ENCODE results near the gene ATXN10.

ATXN10 gene

DNA sequence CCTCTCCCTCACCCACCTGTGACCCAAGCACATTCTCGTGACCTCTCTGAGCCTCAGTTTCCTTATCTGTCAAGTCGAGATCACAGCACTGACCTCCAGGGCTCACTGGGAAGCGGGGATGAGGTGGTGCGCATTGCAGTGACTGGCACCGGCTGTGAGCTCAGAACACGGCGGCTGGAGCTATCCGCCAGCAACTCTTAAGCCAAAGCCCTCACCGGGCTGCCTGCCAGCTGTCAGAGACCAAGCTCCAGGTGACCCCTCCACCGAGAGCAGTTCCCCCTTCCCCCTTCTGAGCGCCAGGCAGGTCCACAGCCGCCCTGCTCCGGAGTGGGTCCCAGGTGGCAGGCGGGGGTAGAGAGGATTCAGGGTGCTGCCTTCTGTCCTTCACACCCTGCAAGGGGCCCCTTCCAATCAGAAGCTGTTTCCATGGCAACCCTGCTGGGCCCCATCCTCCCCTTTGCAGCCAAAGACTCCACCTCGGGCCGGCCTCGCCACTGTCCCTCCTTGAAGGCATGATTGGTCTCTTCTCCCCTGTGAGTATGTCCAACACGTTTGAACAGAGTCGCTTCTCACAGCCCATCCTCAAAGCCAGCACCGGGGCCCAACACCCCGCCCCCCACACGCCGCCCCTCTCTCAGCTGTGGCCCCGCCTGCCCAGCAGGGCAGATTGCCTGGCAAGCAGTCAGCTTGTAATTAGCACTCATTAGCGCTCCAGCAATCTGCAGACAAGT lies 206.6 kb downstream of the ATXN10 start:
- DNase-seq (ENCODE audit: low spot score) = no peak

DNA sequence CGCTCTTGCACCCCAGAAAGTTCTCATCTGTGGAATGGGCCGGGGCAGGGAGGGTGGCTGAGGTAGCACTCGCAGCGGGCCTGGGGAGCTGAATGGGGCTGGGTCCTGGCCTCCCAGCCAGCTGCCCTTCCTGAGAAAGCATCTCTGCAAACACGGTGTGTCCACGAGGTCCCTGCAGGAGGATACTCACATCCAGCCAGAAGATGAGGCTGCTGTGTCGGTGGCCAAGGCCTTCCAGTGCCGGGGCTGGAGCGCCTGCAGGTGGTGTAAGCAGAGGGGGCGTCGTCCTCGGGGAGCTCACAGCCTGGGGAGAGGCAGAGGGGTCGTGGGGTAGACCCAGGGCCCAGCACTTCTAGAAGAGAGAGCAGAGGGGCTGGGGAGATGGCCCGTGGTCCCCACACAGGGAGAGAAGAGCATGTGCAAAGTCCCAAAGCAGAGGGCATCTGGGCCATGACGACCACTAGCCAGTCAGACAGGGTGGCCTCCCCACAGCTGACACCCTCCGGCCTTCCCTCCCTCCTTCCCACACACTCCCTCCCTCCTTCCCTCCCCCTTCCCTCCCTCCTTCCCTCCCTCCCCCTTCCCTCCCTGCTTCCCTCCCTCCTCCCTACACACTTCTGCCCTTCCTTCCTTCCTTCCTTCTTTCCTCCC lies 207.4 kb downstream of the ATXN10 start:
- DNase-seq (ENCODE audit: low spot score) = no peak

DNA sequence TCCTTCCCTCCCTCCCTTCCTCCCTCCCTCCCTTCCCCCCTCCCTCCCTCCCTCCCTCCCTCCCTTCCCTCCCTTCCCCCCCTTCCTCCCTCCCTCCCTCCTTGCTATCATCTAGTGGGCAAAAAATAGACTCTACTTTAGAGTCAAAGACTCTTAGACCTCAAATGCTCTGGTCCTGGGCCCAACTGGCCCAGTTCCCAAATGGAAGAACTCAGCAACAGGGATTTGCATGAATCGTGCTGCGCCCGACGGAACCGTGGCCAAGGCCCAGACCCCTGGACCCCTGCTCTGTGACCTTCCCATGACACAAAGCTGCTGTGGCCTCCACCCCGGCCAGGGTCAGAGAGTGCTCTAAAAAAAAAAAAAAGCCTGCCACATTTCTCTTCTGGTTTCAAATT lies 207.9 kb downstream of the ATXN10 start:
- DNase-seq (ENCODE audit: low spot score) = no peak

DNA sequence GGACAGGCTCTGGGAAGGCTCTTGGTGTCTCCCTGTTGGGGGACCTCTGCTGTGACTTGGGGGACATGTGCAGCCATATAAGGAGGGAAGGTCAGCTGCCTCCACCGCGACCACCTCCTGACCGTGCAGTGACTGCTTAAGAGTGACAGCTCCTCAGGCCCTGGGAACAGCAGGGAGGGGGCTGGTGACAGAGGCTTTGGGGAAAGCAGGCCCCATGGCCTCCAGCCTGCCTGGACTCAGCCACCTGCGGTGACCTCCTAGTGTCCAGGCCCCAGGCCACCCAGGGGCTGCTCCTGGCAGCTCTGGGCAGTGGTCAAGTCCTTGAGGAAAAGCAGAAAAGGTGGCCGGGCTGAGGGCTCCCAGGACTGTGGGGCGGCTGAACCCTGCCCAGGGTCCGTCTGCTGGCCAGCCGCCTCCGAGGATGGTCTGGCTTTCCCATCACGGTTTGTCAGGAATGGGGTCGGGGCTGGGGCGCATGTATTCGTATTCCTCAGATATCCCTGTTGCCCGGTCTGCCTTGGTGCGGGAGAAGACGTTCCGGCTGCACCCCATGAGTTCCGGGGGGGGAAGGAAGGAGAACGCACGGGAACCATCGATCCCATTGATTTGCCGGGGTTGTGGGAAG lies 208.6 kb downstream of the ATXN10 start:
- DNase-seq (ENCODE audit: low spot score) = no peak

DNA sequence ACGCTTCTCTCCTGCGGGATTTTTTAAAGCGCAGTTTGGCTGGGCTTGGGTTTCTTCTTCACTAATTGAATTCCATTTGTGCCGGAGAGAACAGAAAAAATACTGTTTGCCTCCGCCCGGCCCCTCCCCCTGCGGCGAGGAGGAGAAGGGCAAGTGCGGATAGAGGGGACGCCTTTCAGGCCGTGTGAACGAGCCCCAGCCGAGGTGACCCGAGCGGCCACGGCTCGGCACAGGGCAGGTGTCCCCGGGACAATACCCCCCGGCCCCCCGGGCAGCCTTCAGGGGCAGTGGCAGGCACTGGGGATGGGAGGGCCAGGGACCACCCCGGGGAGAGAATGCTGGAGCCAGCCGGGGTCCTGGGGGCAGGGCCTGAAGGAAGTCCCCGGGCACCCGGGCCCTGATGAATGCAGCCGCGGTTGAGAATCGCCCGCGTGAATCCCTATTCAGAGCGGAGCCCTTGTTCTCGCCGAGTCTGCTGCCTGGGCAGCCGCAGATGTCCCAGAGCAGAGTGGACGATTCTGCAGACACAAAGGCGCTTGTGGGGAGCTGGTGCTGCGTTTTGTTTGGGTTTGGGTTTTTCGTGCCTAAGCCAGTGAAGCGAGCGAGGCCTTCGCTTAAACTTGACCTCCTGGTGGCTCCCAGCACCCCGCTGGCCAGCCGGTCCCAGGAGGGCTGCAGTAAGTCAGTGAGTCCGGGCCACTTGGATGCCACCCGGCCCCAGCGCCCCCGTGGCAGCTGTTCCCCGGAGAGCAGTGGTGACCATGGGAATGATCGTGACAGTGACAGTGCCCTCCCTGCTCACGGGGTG lies 209.3 kb downstream of the ATXN10 start:
- DNase-seq (ENCODE audit: low spot score) = no peak

DNA sequence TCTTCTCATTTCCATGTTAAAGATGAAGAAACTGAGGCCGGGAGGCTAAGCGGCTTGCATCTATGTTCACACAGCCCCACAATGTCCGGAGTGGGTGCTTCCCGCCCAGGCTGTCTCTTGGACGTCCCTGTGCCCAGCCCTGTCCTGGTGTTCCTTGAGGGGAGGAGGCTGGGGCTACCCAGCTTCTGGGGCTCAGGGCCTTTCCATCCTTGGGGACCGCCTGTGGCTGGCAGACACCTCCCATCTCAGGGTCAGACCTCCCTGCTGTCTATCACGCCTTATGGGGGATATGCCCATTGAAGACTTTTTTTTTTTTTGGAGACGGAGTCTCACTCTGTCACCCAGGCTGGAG lies 209.9 kb downstream of the ATXN10 start:
- DNase-seq (ENCODE audit: low spot score) = no peak

DNA sequence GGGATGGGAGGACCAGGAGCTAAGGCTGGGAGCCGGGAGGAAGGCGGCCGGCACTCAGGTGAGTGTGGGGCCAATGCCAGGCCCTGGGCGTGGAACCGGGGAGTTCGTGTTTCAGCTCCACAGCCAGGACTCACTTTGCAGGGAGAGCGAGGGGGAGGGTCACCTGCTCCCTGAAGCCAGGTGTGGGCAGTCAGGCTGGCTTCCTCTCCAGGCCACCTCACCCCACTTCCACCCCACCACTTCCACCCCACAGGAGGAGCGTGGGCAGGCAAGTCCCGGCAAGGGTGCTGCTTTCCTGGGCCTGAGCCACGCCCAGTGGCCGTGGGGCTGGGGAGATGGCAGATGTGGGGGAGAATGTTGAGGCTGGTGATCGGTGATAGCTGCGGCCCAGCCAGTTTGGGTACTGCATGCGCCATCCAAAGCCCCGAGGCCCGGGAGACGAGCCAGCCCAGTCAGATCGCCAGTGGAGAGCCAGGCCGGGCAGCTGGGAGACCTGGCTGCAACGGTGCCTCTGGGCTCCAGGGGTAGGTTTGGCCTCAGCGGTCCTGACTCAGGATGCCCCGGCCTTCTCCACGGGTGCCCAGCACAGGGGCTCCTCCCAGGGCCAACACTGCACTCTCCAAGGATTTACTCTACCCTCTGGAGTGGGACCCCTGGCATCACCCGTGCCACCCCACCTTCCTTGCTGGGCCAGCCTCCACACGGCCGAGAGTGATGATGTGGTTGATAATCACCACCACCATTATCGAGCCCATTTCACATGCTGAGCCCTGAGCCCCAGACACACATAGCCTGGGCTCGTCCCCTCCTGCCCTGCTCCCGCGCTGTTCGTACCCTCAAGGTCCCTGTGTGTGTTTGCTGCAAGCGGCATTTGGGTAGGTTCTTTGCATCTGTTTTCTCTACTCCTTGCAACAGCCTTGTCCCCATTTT lies 211.5 kb downstream of the ATXN10 start:
- DNase-seq (ENCODE audit: low spot score) = no peak

DNA sequence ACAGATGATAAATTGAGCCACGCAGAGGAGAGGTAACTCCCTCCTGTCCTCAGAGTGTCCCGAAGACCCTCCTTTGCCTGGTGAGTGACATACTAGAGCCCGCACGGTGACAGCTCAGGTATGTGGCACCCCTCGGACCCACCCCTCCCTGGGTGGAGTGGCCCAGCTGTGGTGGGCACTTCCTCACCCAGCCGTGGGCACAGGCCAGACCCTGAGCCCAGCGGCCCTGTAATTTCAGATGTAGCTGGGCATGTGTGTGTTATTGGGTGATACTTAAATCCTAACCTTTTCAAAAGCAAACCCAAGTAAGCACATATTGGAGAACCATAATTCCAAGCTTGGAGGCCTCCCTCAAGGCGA lies 212.2 kb downstream of the ATXN10 start:
- DNase-seq (ENCODE audit: low spot score) = no peak

DNA sequence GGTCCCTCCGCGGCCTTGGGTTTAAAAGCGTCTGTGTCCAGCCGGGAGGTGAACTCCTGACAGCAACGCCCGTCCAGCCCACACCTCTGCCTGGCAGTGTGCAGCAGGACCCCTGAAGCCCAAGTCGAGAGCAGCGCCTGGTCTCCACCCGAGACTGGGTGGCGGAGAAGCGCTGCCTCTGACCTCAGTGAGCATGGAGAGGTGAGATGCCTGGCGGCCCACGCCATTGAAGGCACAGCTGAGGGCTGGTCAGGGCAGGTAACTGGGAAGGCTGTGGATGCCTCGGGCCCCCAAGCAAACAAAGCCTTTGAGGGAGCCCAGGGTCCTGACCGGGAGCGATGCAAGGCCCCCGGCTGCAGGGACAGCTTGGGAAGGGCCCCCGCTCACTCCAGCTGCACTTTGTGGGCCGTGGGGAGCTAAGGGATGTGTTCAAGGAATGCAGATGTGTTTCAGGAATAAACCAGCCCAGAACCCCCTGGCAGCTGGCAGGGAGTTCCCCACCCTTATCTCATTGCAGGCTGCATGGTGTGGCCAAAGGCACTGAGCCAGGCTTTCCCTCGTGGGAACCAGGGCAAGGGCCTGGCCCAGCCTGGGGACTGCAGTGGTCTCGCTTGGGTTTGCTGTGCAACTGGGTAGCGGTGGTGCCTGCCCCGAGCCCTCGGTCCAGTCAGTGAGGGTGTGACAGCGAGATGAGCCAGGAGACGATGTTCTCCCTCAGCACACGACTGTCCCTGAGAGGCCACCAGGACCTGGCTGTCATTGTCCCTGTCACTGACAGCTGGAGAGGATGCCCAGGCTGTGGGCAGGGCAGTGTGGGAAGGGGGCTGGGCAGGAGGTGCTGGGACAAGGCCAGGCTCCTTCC lies 212.8 kb downstream of the ATXN10 start:
- DNase-seq (ENCODE audit: low spot score) = no peak

DNA sequence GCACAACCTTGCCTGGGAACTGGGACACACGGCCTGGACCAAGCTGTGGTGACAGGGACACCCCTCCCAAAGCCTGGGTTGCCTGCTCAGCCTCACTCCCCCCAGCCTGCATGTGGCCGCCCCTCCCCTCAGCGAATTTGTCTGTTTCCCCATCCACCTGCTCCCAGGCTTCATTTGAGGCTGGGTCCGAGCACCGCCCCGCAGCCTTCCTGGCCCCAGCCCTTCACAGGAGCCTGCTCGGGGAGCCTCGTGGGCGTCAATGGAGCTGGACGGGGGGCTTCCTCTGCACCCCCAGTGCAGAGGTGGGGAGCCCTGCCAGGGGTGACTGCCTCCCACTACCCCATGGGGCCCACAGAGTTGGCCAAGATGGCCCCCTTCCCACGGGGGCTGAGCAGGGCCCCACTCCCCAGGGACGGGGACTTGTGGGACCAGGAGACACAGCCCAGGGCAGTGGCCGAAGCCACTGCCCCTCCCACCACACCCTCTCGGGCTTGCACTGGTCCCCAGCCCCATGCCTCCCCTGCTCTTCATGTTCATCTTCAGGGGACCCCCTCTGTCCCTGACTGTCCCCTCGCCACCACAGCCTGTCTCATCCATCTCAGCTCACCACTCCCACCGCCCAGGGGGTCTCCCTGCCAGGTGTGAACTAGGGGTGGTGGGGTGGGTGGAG lies 213.7 kb downstream of the ATXN10 start:
- no peak for DNase-seq (ENCODE audit: low spot score)

DNA sequence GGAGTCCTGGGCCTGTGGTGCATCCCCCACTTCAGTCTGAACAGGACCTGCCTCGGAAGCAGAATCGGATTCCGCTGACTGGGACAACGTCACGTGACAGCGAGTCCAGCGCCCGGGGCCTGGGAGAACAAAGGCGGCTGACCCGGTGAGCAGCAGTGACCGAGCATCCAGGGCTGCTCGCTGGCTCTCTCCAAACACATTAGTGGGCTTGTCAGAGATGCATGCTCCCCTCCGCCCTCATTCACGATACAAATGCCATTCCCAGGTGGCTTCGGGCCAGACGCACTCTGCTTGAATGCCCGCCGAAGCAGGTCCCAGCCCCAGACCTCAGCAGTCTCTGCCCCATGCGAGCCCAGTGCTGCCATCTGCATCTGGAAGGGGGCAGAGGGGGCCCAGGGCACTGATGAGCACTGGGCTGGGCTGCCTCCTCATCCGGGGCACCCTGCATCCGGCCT lies 214.3 kb downstream of the ATXN10 start:
- DNase-seq (ENCODE audit: low spot score) = no peak

DNA sequence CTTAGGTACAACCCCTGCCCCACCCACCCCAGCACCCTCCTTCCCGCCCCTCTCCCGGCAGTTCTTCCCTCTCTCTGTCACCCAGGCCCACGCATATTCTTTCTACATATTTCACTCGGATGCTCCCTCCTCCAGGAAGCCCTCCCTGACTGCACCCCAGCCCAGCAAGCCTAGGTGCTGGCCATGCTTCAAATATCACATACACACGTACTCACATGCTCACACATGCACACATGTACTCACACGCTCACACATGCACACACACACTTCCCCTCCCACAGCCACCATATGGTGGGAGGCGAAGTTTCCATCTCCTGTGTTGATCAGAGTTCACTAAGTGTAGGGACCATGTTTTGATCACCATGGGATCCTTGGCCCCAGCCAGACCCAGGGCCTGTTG lies 214.9 kb downstream of the ATXN10 start:
- no peak for DNase-seq (ENCODE audit: low spot score)

DNA sequence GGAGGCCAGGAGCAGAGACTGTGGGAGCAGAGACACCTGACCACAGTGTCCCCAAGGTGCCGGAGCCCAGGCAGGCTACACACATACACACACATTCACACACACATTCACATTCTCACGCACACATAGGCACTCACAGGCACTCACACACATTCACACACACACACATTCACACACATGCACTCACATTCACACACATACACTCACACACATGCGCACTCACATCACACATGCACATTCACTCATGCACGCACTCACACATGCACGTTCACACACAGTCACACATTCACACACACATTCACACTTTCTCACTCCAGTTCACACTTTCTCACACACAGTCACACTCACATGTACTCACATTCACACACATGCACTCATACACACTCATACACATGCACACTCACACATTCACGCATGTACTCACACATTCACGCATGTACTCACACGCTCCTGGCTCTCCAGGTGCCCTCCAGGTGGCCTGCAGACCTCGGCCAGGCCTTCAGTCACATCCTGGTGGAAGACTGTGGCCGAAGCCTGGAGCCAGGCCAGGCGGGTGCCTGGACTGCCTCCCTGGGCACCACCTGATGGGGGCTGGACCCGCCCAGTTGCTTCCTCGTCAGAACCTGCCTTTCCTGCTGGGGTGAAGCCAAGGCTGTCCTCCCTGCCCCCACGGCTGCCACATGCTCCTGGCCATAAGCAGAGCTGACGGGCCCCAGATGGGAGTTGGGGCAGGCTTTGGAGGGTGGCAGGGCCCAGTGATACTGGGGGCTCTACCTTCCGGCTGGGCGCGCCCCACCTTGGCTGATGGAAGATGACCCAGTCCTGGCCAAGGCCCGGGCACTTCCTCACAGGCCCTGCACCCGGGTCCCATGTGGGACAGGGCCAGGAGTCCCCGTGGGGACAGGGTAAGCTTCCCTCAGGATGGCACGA lies 215.8 kb downstream of the ATXN10 start:
- peak; percentile 62 for DNase-seq (ENCODE audit: low spot score)

DNA sequence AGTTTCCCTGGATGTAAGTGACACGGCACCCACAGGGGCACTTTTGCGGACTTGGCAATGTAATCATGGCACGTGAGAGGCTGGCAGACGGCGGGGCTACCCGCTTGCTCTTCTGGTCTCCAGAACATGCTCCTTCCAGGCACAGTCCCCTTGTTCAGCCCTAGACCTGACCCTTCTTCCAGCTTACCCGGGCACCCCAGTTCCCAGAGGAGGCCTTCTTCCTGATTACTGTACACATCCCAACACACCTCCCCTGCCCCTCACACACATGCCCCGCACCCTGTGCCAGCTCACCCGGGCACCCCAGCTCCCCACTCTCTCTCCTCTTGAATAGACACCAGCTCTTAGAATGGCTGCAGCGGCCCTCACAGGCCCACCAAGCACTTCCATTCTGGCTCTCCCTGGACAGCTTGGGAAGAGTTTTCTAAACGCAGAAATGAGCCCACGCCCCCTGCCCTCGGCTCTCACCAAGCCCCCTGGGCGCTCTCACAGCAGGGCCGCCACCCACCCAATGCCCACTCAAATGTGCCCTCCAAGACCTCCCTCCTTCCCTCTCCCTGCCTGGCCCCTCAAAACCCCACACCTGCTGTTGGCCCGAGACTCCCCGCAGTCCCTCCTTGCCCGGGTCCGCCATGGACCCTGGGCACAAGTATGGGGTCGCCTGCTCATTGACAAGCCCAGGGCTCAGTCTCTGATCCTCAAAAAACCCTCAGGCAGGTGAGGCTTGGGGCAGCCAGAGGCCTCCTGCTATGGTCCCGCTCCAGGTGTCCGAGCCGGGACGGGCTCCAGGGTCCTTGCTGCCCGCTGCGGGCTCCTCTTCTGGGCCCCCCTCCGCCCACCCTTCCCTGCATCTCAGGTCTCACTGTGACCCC lies 216.8 kb downstream of the ATXN10 start:
- DNase-seq (ENCODE audit: low spot score) = no peak

DNA sequence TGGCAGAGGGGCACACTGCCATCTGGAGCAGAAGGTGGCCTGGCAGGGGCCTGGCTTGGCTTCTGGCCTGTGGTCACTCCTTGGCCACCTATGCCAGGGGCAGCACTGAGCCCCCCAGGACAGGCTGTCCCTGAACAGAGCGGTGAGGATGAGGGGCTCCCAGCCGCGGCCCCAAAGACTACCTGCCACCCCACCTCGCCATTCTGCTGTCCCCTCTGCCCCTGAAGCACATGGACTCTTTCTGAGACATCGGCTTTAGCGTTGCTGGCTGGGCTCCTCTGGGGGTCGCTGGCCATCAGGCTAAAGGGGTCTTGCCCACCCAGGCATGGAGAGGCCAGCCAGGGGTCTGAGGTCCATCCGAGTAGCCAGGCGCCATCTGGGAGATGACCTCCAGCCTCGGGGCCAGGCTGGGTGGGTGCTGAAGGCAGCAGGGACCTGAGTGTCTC lies 217.5 kb downstream of the ATXN10 start:
- no peak for DNase-seq (ENCODE audit: low spot score)

DNA sequence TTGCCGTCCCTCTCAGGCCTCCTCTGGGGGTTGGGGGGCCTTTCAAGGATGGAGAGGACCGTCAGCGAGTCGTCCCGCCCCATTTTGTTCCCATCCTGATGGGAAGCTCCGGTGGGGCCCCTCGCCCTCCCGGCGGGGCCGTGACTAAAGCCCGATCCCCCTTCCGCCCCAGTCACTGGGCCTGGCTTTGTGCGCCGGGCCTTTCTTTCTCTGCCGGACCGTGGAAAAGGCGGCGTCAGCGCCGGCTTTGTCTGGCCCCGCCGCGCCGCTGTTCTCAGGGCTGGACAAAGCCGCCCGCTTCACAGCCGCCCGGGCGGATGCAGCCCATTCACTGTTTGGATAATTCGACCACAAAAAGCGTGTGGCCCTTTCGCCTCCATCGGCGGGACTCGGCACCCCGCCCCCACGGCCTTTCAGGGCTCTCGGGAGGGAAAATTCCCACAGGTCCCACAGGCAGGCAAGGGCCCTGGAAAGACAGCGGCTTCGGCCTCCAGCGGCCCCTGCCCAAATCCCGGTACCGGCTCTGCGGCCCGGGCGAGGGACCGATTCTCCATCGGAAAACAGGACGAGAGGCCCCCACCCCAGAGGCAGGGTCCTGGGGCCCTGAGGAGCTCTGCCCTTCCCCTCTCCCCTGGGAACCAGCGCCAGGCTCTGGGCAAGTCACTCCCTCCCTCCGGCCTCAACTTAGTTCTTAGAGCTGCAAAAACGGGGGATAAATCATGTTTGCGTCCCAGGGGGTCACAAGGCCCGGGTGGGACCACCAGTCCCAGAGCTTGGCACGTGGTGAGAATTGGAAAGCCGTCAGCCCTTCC lies 218.1 kb downstream of the ATXN10 start:
- no peak for DNase-seq (ENCODE audit: low spot score)

DNA sequence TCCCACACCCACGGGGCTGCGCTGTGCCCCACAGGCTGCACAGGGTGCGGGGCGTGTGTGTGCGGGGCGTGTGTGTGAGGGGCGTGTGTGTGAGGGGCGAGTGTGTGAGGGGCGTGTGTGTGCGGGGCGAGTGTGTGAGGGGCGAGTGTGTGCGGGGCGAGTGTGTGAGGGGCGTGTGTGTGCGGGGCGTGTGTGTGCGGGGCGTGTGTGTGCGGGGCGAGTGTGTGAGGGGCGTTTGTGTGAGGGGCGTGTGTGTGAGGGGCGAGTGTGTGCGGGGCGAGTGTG lies 218.7 kb downstream of the ATXN10 start:
- DNase-seq (ENCODE audit: low spot score) = no peak

All from kidney tubule cell (primary cell).